NCI-H1930 (cell line): Measurements from ENCODE around the gene SIPA1.

ENCODE experiments used
- DNase-seq, 2 experiments: peaks; one replicate each; lab custom pipeline; 2025; lab: John Stamatoyannopoulos, UW

SIPA1 gene, protein sequence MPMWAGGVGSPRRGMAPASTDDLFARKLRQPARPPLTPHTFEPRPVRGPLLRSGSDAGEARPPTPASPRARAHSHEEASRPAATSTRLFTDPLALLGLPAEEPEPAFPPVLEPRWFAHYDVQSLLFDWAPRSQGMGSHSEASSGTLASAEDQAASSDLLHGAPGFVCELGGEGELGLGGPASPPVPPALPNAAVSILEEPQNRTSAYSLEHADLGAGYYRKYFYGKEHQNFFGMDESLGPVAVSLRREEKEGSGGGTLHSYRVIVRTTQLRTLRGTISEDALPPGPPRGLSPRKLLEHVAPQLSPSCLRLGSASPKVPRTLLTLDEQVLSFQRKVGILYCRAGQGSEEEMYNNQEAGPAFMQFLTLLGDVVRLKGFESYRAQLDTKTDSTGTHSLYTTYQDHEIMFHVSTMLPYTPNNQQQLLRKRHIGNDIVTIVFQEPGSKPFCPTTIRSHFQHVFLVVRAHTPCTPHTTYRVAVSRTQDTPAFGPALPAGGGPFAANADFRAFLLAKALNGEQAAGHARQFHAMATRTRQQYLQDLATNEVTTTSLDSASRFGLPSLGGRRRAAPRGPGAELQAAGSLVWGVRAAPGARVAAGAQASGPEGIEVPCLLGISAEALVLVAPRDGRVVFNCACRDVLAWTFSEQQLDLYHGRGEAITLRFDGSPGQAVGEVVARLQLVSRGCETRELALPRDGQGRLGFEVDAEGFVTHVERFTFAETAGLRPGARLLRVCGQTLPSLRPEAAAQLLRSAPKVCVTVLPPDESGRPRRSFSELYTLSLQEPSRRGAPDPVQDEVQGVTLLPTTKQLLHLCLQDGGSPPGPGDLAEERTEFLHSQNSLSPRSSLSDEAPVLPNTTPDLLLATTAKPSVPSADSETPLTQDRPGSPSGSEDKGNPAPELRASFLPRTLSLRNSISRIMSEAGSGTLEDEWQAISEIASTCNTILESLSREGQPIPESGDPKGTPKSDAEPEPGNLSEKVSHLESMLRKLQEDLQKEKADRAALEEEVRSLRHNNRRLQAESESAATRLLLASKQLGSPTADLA

DNA sequence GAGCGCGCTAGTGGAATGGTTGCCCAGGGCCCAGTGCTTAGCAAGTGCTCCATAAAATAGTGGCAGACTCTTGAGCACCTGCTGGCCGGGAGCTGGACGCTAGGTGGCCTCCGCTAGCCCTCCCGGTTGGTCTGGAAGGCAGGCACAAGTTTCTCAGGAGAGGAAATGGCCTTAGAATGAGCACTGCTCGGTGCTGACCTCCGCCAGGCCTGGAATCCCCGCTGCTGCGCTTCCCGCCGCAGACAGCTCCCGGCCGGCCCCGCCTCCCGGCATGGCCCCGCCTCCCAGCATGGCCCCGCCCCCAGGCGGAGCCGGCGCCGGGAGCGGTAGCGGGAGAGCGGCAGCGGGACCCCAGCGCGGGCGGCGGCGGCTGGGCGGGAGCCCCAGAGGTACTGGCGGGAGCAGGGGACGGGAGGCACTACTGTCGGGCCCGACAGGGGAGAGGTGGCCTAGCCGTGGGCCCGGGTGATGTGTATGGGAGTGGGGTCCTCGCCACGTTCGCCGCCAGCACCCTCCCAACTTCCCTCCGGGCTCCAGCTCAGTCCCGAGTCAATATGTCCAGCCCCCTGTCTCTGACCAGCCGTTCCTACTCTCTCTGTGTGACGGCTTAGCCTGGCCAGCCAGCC lies at the start of gene SIPA1:
Gene SIPA1, plus strand, starts transcription at position 308 of the 626 bp plus-strand sequence. CDS start 2,821 bp downstream, outside the sequence.
- DNase-seq, result peak; percentile 50 to 69

DNA sequence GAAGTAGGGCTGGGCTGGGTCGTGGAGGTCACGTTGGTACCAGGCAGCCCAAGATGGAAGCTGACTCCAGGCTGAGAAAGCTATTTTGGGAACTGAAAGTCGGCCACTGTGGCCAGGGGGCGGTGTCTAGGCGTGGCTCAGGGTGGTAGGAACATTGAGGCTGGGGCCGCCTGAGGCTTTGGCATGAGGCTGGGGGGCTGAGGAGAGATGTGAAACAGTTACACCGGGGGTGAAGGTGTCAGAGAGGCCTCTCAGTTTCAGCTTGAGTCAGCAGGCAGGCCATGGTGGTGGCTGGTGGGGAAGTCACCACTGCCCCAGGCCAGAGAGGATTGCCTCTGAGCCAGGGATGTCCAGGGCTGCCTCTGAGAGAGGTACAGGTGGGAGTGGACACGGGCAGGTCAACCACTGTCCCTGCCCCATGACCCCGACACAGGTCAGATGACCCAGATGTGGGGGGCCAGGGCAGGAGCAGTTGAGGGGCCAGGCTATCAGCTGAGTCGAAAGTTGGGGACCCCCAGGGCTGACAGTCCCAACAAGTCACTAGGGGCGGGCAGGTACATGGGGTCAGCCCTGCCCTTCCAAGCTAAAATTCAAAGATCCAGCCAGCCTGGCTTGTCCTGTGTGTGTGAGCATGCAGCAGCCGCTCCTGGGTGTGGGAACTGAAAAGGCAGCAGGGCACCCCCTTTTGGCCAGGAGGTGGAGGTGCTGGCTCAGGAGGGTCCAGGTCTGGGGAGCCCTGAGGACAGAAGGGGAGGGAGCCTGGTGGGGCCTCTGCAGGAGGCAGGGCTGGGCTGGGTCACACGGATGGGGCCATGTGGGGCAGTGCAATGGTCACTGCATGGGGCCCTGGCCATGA lies 49.5 kb upstream of the SIPA1 start:
- DNase-seq, result no peak

DNA sequence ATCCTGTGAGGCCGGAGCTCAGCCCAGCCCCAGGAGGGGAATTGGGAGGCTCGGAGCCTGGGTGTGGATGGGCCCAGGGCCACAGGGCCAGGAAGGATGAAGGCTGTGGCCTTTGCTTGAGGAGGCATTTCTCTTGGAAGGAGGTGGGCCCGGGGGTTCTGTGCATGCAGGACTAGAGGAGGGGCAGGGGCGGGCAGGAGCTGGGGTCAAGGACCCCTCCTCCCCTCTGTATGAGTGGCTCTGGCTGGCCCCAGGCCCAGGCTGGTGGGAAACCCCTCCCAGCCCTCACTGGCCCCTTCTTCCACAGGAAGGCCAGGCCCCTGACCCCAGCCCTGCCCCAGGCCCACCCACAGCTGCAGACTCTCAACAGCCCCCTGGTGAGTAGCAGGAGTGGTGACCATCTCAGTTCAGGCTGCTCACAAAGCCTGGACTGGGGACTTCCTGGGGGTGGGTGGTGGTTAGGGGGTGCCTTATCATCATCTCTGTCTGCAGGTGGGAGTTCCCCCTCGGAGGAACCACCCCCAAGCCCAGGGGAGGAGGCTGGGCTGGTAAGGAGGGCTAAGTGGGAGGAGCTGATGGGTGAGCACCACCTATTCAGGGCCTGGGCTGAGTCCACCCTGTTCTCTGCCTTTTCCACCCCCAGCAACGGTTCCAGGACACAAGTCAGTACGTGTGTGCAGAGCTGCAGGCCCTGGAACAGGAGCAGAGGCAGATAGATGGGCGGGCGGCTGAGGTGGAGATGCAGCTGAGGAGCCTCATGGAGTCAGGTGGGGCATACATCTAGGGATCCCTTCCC lies 48.3 kb upstream of the SIPA1 start:
- DNase-seq, result no peak

DNA sequence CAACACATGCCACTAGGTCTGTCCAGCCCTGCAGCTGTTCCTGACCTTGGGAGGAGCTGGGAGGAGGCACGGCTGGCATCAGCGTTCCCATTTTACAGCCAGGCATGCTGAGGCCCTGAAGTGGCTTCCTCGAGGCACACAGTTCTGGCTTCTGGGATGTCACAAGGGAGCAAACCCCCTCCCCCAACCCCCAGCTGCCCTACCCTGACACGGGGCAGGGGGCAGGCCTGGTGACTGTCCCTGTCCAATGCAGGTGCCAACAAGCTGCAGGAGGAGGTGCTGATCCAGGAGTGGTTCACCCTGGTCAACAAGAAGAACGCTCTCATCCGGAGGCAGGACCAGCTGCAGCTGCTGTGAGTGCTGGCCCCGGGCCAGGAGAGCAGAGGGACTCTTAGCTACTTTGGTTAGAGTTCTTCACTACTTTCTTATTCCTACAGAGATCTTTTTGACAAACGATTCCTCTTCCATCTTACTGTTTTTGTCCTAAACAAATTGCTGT lies 47.6 kb upstream of the SIPA1 start:
- DNase-seq, result no peak

DNA sequence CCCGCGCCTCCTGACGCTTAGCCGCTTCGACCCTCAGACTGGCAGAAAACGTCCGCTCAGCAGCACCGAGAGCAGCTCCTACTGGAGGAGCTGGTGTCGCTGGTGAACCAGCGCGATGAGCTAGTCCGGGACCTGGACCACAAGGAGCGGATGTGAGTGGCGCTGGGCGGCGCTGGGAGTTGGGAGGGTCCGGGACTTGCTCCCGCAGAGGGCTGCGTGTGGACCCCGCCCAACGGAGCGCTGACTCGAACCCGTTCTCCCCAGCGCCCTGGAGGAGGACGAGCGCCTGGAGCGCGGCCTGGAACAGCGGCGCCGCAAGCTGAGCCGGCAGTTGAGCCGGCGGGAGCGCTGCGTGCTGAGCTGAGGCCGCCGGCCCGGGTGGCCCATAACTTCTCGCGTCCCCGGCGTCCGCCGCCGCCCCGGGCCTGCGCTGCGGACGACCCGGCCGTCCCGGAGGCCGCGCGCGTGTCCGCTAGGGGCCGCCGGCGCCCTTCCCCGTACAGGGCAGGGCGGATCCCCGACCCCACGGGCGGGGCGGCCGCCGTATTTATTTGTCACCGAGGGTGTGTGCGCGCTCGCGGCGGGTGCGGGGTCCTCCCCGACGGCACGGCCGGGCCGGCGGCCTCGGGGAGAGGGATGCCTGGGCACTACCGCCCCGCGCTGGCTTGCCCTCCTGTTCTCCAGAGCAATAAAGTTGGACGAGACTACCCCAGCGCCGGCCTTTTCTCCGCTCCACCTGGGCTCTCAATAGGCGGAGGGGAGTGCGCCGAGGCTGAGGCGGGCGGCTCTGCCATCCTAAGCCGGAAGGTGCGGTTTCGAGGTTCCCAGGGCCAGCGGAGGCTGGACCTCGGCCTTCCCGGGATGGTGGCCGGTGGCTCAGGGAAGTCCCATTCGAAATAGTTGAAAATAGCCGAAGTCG lies 45.7 kb upstream of the SIPA1 start:
- DNase-seq, result no peak

DNA sequence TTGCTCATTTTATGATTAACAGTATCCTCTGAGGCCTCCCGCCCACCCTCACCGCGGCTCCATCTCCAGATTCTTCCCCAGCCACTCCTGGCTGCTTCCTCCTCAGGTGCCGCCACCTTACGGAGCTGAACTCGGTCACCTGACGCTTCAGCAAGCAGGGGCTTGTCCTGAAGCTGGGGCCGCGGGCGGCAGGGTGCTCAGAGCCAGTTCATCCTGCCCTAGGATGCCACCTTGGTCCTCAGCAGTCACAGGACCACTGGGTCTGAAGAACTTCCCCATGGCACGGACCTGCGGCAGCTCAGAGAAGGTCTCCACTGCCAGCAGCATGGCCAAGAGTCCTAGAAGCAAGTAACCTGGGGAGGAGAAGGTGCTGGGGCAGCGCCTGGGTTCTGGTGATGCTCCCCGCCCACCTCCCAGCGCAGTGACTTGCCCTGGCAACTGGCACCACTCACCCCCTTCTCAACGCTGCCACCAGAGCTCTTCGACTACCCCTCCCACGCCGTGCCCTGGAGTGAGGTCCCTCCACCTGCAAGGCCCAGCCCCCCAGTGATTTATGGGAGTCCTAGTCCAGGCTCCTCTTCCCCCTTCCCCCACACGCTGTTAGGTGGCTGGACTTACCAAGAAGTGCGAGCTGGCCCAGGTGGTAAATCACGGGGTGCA lies 44.9 kb upstream of the SIPA1 start:
- DNase-seq, result no peak

DNA sequence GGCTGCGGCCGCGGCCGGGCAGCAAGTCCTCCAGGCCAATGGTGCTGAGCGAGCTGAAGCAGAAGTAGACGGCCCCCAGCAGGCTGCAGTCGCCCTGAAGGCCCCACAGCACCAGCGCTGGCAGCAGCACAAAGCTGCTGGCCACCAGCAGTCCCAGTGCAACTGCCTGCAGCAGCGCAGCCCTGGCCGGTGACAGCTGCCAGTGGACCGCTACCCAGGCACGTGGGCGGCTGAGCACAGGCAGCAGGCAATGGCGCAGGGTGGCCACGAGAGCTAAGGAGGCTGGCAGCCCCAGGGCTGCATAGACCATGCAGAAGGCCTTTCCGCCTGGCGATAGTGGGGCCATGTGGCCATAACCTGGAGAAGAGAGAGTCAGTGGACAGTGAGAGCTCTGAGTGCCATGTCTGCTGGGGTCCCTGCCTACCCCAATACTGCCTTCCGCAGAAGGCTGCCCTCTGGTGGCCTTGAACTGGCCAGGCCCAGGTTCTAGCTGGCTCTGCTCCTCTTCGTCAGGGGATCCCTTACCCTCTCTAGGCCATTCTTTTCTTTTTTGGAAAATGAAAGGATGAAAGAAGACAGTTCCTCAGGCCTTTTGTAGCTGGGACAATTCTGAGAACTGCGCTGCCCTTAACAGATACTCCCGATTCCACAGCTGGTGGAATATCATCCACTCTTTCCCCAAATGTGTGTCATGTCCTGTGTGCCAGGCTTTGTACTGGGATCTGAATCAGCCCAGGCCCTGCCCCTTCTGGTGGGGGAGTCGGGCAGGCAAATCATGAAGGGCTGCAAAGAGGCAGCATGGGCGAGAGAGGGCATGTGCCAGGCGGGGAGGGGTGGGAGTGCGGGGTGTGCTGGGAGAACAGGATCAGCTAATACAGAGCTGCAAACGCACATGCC lies 44.1 kb upstream of the SIPA1 start:
- no peak for DNase-seq

DNA sequence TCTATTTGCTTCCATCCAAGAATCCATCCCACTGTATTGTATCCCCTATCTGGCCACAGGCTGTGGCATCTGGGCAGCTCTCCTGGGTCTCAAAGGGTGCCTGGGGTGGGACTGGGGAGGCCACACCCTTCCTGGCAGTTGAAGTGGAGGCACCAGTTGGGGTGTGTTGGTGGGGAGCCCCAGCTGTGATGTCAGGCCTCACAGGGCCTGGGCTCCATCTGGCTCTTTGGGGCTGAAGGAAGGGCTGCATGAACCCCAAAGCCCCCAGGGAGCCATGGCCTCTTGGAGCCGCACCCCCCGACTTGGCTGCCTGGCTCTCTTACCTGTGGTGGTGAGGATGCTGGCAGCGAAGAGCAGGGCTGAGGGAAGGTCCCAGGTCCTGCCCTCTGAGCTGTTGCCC lies 42.8 kb upstream of the SIPA1 start:
- DNase-seq, result no peak

DNA sequence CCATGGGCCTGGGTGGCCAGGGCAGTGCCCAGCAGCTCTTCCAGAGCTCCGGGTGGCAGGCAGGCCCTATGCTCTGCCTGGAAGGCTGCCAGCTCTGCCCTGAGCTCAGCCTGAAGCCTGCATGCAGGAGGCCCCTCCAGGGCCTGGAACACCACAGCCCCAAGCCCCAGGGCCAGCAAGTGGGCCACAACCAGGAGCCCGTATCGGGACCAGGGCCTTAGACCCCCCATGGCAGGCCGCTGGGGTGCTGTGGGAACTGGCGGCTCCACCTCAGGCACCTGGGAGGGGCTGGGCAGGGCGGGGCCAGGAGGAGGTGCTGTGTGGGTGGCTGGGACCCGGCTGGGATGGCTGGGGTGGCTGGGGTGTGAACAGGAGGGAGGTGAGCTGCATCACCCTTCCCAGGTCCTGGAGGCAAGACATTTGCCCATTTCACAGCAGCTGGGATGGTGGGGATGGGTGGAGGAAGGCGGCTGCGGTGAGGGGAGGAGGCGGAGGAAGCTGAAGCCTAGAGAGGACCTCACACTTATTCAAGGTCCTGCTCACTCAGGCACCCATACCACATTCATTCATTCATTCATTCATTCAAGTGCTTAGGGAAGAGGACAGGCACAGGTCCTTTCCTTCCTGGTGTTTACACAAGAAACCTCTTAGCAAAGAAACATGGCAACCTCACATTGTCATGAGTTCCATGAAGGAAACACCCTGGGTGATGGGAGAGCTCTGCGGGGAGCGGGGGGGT lies 42.2 kb upstream of the SIPA1 start, which contains the start of gene KCNK7:
Gene KCNK7, minus strand, starts transcription at position 258 of the 739 bp plus-strand sequence. Its CDS starts 28 bp downstream, at position 230.
- DNase-seq, result no peak

DNA sequence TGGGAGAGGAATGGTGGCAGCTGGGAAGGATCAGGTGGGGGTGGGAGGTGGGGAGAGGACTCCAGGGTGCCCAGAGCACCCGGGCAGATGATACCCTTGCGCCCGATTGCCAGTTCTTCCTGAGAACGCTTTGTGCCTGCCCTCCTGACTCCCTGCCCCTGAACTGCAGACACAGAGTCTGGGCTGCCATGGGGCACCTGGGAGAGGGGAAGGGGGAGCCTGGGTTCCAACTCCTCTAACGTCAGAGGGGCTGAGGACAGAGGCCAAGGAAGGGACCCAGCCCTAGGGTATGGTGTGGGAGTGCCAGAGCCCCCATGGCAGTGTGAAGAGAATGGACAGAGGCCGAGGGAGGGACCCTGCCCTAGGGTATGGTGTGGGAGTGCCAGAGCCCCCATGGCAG lies 41.4 kb upstream of the SIPA1 start:
- no peak for DNase-seq

DNA sequence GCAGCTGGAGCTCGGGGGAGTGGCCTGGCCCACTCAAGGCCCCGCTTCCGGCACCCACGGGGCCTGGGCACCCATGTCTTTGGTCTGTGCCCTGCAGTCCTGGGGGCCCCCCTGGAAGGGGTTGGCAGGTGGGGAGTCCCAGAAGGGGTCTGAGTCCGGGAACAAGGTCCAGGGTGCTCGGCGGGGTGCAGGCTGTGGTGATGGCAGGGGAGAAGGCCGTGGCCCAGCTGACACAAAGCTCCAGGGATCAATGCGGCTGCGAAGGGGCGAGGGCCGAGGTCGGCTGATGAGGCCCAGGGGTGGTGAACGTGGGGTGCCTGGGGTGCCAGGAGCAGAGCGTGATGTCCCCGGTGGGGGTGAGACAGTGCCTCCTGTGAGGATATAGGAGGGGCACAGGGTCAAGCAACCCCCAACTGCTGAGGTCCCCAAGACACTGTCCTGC lies 39.6 kb upstream of the SIPA1 start:
- DNase-seq, result no peak

DNA sequence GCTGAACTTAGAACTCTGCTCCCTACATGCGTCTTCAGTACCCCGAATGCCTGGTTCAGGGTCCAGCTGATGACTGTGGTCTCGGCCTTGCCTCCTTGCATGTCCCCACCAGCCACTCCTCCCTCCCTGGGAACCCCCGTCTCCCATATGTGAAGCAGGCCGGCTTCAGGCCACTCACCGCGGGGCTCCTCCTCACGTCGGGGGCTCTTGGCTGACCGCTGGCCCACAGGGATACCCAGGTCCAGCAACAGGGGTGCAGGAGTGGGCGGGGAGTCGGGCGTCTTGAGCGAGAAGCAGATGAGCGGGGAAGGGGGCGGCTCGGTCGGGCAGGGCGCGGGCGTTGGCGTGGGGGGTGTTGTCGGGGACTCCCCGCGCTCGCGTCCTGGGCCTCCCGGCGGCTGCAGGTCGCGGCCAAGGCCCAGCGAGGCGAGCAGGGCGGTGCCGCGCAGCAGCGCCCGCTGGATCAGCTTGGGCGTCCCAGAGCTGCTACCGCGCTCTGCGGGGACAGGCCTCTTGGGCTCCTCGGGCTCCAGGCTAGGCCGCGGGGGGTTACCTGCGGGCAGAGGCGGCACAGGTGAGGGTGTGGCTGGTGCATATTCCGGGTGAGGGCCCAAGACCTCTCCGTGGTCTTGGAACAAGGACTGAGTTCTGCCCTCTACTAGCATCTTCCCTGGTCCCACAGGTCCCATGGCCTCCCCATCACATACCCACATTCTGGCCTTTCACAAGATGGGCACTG lies 38.5 kb upstream of the SIPA1 start:
- no peak for DNase-seq

DNA sequence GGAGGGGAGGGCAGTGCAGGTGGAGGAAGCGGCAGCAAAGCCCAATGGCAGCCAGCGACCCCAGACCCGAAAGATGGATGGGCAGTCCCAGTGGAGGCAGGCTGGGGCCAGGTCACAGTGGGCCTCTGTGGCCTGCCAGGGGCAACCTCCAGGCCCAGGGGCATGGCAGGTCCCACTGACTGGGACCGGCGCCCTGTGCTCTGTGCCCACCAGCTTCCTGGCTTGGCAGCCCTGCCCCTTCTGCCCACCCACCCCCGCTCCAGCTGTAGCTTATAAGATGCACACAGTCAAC lies 38.0 kb upstream of the SIPA1 start:
- DNase-seq, result no peak

DNA sequence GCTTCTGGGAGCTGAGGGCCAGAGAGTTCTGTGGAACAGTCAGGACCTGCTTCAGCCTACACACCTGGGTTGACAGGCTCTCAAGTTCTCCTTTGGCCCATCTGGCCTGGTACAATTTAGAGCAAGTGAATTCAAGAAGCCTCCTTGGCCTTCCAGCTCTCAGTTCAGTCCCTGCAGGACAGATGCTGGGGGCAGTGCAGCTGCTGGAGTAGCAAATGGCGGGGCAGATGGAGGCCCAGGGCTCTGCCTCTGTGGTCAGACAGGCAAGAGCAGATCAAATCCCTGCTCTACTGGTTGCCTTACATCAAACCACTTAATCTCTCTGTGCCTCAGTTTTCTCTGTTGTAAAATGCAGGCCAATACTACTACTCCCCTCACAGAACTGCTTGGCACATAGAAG lies 33.6 kb upstream of the SIPA1 start:
- no peak for DNase-seq

DNA sequence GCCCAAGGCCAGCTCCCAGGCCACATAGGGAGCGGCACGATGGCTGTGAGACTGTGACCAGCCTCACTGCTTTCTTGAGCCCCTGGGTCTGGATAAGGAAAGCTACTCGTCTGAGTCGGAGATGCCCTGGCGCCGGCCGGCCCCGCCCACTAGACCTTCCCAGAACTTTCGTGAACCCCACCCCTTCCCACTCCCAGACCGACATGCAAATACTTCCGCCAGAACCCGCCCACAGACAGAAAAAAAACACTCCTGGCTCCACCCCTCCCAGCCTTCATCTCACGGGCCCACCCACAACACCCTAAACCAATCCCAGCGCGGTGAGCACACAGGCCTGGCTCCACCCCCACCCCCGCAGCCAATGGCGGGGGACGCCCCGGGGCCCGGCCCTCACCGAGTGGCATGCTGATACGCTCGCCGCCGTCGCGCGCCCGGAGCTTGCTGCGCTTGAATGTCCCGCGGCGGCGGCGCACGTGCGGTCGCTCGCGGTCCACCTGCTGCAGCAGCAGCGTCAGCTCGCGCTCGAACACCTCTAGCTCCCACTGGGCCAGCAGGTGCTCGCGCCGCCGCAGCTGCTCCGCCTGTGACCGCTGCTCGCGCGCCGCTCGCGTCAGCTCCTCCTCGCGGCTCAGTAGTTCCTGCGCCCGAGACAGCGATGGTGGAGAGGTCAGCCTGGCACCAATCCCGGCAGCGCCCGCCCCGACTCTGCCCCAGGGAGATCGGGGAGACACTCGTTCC lies 30.9 kb upstream of the SIPA1 start:
- peak; percentile 50 to 64 for DNase-seq
